KBM-7 (cell line): Measurements from ENCODE around the gene NAPEPLD.
"Not testable (repeated sequence)": the region's sequence is repeated elsewhere in the genome, so short reads cannot be mapped to it uniquely, and the experiment has no call there.

ENCODE experiments used
- DNase-seq: peaks from one replicate; pipeline ENCODE4 v3.0.0-alpha.2; 2015
- in situ Hi-C: fragments of 300-500 bp; cut with MboI; formaldehyde crosslinking; loops from 2 replicates; pipeline ENCODE4 v1.14.3; 2020; ENCODE audit warnings: low sequenced_read_pairs, low pct_unique_long_range_greater_than_20kb, mixed read lengths

The NAPEPLD gene

GRCh38 chr7:103148994-103149807, at the start of gene NAPEPLD:
Gene NAPEPLD (minus strand): TSS chr7:103149099. CDS start chr7:103128776, 20,323 bp downstream.
- in situ Hi-C loops, result no loop called here

DNA sequence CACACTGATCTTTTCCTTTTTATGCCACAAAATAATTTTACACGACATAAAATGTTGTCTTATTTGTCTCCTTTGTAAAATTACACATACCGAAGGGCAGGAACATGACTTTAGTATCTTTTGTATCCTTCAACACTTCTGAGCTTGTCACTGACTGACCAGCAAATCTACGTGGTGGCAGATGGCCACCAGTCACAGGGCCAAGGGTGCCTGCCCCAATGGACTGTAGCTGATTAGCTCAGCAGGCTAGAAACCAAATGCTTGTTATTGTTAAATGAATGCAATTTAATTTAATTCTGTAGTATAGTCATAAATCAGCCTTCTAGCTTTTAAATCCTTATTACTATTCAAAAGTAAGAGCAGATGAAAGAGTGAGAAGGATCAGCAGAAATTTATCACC, 49.2 kb upstream of the NAPEPLD start:
- in situ Hi-C loops, DNase-seq: not testable (repeated sequence)

More at GRCh38 chr7:103148994-103149807, at the start of gene NAPEPLD:
- DNase-seq, result peak; percentile 84

DNA sequence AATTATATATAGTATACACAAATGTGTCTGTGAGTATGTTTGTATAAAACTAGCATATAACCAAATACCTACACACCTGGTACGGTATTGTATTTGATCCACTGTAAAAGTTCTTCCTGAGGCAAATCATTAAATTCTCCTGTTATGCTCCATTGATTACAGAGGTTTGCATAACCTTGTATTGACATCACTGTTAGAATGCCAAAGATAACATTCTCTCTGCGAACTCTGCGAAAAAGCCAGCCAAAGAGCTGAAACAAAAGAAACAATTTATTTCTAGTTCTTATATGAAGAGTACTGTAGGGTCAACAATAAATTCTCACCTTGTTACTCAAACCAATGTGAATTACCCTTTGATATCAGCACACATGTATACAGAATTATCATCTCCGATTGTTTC, 46.5 kb upstream of the NAPEPLD start:
- in situ Hi-C loops, DNase-seq: not testable (repeated sequence)

- not testable (repeated sequence) for DNase-seq
Observed at GRCh38 chr7:103172415-103173146, 23.7 kb upstream of the NAPEPLD start.

DNA sequence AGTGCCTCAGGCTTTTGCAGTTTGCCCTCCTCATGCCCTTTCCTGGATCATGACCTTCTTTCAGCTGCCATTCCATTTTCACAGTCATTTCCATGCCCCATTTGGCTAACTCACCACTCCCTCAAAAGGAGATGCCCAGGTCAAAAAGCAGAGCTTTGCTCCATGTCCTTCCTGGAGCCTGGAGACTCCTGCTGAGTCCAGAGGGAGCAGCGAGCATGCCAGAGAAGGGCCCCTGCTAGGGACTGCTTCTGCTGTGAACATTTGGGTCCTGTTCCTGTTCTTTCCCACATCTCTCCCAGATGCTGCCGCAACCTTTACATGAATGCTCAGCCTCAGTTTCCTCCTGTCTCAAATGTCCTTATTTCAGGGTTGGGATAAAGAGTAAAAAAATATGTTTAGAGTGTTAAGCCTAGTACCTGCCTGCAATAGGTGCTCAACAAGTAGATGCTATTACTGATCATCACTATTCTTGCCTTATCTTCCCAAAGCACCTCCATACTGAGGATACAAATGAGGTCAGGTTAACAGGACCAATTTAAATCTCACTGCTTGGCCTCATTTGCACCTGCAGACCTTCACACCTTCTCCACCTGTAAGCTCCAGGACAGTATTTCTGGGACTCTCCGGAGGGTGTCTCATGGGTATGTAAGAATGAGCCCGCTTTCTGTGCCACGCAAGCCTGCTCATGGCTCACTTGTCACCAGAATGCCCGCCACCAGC, 23.0 kb upstream of the NAPEPLD start:
- in situ Hi-C loops, result not testable (repeated sequence)

More at GRCh38 chr7:103172415-103173146, 23.7 kb upstream of the NAPEPLD start:
- in situ Hi-C loops, result not testable (repeated sequence)

GRCh38 chr7:103166921-103167544, 18.1 kb upstream of the NAPEPLD start:
- DNase-seq, in situ Hi-C loops: not testable (repeated sequence)

More for the DNA sequence above, 23.0 kb upstream of the NAPEPLD start:
- not testable (repeated sequence) for DNase-seq

DNA sequence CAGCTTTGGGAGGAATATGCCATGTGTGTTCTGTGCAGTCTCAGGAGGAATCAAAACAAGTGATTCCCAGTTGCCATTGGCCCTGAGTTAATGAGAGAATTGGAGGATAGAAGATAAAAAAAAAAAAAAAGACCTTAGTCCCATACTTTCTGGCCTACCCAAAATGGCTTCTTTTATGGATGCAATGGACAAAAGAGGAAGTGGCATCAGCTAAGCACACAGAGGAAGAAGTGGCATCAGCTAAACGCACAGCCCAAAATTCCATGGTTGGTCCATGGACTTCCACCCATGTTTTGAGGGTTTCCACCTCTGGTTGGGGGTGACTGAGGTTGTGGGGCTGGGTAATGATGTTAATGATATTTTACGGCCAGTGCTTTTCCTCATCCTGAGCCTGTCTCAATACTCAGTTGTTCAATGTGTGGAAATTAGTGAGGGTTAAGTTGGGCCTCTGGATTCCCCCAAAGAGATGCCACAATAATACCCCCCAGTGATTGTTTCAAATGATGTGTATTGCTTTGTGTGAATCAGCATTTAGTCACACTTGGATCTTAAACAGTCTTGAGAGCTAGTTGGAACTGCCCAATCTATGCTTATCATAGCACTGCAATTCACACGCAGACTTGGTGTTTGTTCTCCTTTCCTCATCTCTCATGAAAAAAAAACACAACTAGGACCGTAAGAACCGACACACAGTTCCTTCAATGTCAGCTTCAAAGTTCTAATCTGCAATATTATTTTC, 14.4 kb upstream of the NAPEPLD start:
- in situ Hi-C loops, DNase-seq: not testable (repeated sequence)

- DNase-seq, in situ Hi-C loops: not testable (repeated sequence)
Observed at GRCh38 chr7:103162641-103163040, 13.7 kb upstream of the NAPEPLD start.

- in situ Hi-C loops, DNase-seq: not testable (repeated sequence)
Observed at GRCh38 chr7:103161998-103162616, 13.2 kb upstream of the NAPEPLD start.

DNA sequence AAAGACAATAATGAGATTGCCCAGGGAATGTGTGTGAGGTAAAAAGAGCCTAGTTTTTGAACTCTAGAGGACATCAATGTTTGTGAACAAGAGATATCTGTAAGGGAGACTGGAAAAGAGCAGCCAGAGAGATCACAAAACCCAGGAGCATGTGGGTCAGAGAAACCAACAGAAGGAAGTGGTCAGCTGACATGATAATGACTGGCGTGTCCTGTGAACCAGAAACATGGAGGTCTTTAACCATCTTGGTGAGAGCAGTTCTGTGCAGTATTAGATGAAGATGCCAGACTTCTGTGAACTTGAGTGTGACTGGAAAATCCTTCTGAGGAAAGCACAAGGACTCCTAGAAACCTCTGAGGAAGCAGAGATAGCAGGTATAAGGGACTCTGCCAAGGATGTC, 10.2 kb upstream of the NAPEPLD start:
- in situ Hi-C loops, DNase-seq: not testable (repeated sequence)

- DNase-seq, in situ Hi-C loops: not testable (repeated sequence)
Observed at GRCh38 chr7:103155331-103156024, 6.6 kb upstream of the NAPEPLD start.

- DNase-seq, result no peak
- in situ Hi-C loops, result no loop called here
Observed at GRCh38 chr7:103154042-103154441, 5.1 kb upstream of the NAPEPLD start.

DNA sequence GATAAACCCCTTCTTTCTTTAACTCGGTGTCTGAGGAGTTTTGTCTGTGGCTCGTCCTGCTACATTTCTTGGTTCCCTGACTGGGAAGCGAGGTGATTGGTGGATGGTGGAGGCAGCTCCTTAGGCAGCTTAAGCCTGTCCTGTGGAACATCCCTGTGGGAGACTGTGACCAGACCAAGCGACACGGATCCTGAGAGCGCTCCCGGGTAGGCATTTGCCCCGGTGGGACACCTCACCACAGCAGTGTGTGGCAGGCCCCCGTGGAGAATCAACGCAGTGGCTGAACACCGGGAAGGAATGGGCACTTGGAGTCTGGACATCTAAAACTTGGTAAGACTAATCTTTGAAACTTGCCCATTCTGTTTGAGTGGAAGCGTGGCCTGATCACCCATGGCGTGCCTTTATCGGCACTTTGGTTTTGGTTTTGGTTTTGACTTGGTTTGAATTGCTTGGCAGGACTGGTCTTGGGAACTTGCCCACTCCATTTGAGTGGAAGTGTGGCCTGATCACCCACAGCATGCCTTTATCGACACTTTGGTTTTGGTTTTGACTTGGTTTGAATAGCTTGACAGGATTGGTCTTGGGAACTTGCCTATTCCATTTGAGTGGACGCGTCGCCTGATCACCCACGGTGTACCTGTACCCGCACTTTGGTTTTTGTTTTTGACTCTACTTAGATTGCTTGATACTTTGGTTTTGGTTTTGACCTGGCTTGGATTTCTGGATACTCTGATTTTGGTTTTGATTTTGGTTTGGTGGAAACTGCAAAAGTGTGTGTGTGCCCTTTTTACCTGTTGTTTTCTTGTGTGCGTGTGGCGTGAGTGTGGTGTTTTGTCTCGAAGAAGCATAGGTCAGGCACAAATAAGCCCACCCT, 4.1 kb upstream of the NAPEPLD start:
- in situ Hi-C loops, result not testable (repeated sequence)

DNA sequence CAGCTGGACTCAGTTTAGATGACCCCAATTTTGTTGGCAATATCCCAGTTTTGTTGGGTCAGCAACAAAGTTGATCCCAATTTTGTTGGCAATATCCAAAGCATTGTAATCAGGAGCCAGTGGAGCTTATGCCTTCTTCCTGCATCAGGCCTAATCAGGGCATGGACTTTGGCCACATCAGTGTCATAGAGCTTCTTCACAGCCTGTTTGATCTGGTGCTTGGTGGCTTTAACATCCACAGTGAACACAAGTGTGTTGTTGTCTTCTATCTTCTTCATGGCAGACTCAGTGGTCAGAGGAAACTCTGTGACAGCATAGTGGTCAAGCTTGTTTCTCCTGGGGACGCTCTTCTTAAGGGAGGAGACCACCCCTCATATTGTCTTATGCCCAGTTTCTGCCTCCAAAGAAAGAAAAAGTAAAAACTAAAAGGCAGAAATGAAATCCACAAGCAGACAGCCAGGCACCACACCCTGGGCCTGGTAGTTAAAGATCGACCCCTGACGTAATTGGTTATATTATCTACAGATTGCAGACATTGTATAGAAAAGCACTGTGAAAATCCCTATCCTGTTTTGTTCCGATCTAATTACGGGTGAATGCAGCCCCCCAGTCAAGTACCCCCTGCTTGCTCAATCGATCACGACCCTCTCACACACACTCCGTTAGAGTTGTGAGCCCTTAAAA, 3.2 kb upstream of the NAPEPLD start:
- DNase-seq, result not testable (repeated sequence)

More for the DNA sequence above, 4.1 kb upstream of the NAPEPLD start:
- DNase-seq, result not testable (repeated sequence)

GRCh38 chr7:103150192-103150591, 1.3 kb upstream of the NAPEPLD start:
- in situ Hi-C loops, result no loop called here
- peak; percentile 9 for DNase-seq

More for the DNA sequence above, 3.2 kb upstream of the NAPEPLD start:
- in situ Hi-C loops, result not testable (repeated sequence)

GRCh38 chr7:103149808-103150180, 895 bp upstream of the NAPEPLD start:
- in situ Hi-C loops, result no loop called here
- DNase-seq, result no peak
